Endothelial cell of umbilical vein (primary cell): ENCODE measurements around the gene BIRC3. TPM values are rescaled to one million over a fixed set of nuclear protein-coding genes. Genes with fewer than 3 reads are reported as not detected.

ENCODE experiments used
- BruUV-seq: library from RNA; stranded (reverse); fragments of 400-500 nt; replicated peaks from 2 replicates; lab custom pipeline; 2021; lab: Mats Ljungman, UMichigan
- CTCF ChIA-PET: fragments of 300-600, 350-600 bp; sonication (Branson Sonifier 250); formaldehyde crosslinking; loops from one replicate; lab custom pipeline; 2021; ENCODE audit warnings: antibody characterized with exemption, inconsistent platforms; lab: Charles Lee
- POLR2A ChIA-PET: fragments of 300-600, 350-600 bp; sonication (Branson Sonifier 250); formaldehyde crosslinking; loops from one replicate; lab custom pipeline; 2021; ENCODE audit warnings: antibody characterized with exemption, inconsistent platforms; lab: Charles Lee
- DNase-seq: peaks from one replicate; pipeline ENCODE4 v3.0.0-alpha.2; 2011; ENCODE audit warnings: low read depth, low spot score
- FAIRE-seq: peaks from 2 replicates; lab custom pipeline; 2011; peaks lifted over from hg19 to GRCh38; lab: Jason Lieb, UNC
- H2AFZ ChIP-seq: 2 replicates; pipeline ENCODE4 v1.6.0; 2012; ENCODE audit warnings: low read depth, low read length, control low read depth, inconsistent platforms
- H3K27ac ChIP-seq: 2 replicates; pipeline ENCODE4 v1.5.1; 2011; ENCODE audit warnings: low read depth, mild to moderate bottlenecking, control low read depth, low read length, moderate library complexity; ENCODE audit not compliant: insufficient read depth
- H3K27me3 ChIP-seq, 2 experiments: 2 replicates each; pipeline versions ENCODE4 v1.6.0 to v1.6.1; 2011; ENCODE audit warnings: low read length in 2 of 2, mixed read lengths in 1 of 2; ENCODE audit not compliant: control insufficient read depth in 2 of 2, insufficient read depth in 2 of 2
- H3K36me3 ChIP-seq, 2 experiments: 2 replicates in 1 of 2; 3 replicates in 1 of 2; pipeline ENCODE4 v1.5.1; 2011; ENCODE audit warnings: low read length in 2 of 2, mild to moderate bottlenecking in 1 of 2, moderate library complexity in 1 of 2; ENCODE audit not compliant: control insufficient read depth in 2 of 2, insufficient read depth in 2 of 2; ENCODE audit errors: extremely low read depth in 1 of 2
- H3K4me1 ChIP-seq: 3 replicates; pipeline ENCODE4 v1.5.1; 2011; ENCODE audit warnings: mild to moderate bottlenecking, low read length; ENCODE audit not compliant: control insufficient read depth, insufficient read depth; ENCODE audit errors: extremely low read depth
- H3K4me2 ChIP-seq: 2 replicates; pipeline ENCODE4 v1.6.1; 2011; ENCODE audit warnings: low read length, control low read depth, mixed read lengths; ENCODE audit not compliant: insufficient read depth
- H3K4me3 ChIP-seq, 3 experiments: fragments of 200-600 bp in 1 of 3; sonication (generic), shearing (Covaris generic) in 1 of 3; replicated peaks in 1 of 3; 2 replicates each; pipeline ENCODE4 v1.5.1; 2011 to 2016; ENCODE audit warnings: control low read depth in 3 of 3, low read length in 3 of 3, mild to moderate bottlenecking in 2 of 3, inconsistent platforms in 1 of 3, low read depth in 1 of 3, moderate library complexity in 1 of 3; ENCODE audit not compliant: insufficient read depth in 1 of 3
- H3K79me2 ChIP-seq: 2 replicates; pipeline ENCODE4 v1.6.0; 2012; ENCODE audit warnings: low read length, inconsistent platforms; ENCODE audit not compliant: control insufficient read depth, insufficient read depth
- H3K9ac ChIP-seq: replicated peaks from 2 replicates; pipeline ENCODE3; 2011; ENCODE audit warnings: low read length, control low read depth; ENCODE audit not compliant: insufficient read depth; ENCODE audit errors: extremely low read depth
- H3K9me1 ChIP-seq: replicated peaks from 3 replicates; pipeline ENCODE4 v1.6.0; 2011; ENCODE audit warnings: mild to moderate bottlenecking, low read length; ENCODE audit not compliant: control insufficient read depth, insufficient read depth; ENCODE audit errors: extremely low read depth
- H3K9me3 ChIP-seq: replicated peaks from 2 replicates; pipeline ENCODE4 v1.5.1; 2012; ENCODE audit warnings: low read length, inconsistent platforms; ENCODE audit not compliant: control insufficient read depth, insufficient read depth
- H4K20me1 ChIP-seq: replicated peaks from 2 replicates; pipeline ENCODE3; 2011; ENCODE audit warnings: mild to moderate bottlenecking, low read length; ENCODE audit not compliant: control insufficient read depth, insufficient read depth; ENCODE audit errors: extremely low read depth
- CTCF ChIP-seq, 2 donors: IDR thresholded peaks; 1 replicate in 1 of 2; 2 replicates in 1 of 2; pipeline ENCODE4 v1.5.1; 2011; ENCODE audit warnings: low read length in 2 of 2, mild to moderate bottlenecking in 2 of 2, moderate library complexity in 2 of 2, control low read depth in 1 of 2, inconsistent platforms in 1 of 2, low read depth in 1 of 2; ENCODE audit not compliant: insufficient read depth in 1 of 2; ENCODE audit errors: extremely low read depth in 1 of 2
- EZH2 ChIP-seq: IDR thresholded peaks from 2 replicates; pipeline ENCODE4 v1.6.1; 2012; ENCODE audit warnings: borderline replicate concordance, low read depth, mild to moderate bottlenecking, moderate library complexity, low read length, inconsistent platforms; ENCODE audit not compliant: severe bottlenecking
- FOS ChIP-seq: IDR thresholded peaks from 2 replicates; pipeline ENCODE4 v1.6.1; 2011; ENCODE audit warnings: mild to moderate bottlenecking, low read length, moderate library complexity, borderline replicate concordance; ENCODE audit not compliant: insufficient read depth
- GATA2 ChIP-seq: IDR thresholded peaks from 2 replicates; pipeline ENCODE4 v1.7.0; 2011; ENCODE audit warnings: low read depth, mild to moderate bottlenecking, moderate library complexity, mixed read lengths, low read length; ENCODE audit not compliant: insufficient read length, insufficient read depth
- JUN ChIP-seq: IDR thresholded peaks from 2 replicates; pipeline ENCODE4 v1.6.1; 2011; ENCODE audit warnings: borderline replicate concordance, low read depth; ENCODE audit not compliant: insufficient read length, insufficient read depth
- MYC ChIP-seq: IDR thresholded peaks from one replicate; pipeline ENCODE4 v1.6.1; 2011; ENCODE audit warnings: mild to moderate bottlenecking, low read depth, low read length
- POLR2A ChIP-seq: IDR thresholded peaks from 2 replicates; pipeline ENCODE4 v1.6.1; 2012; ENCODE audit warnings: low read depth, mild to moderate bottlenecking, control low read depth, low read length
- POLR2AphosphoS5 ChIP-seq: IDR thresholded peaks from 2 replicates; pipeline ENCODE4 v1.6.1; 2012; ENCODE audit warnings: low read depth, mild to moderate bottlenecking, control low read depth, low read length, moderate library complexity; ENCODE audit not compliant: insufficient read depth
- dilution Hi-C: fragments of 300-500 bp; cut with MboI; formaldehyde crosslinking; loops from one replicate; pipeline ENCODE4 v1.15.0; 2019; ENCODE audit warnings: low sequenced_read_pairs; ENCODE audit not compliant: extremely low pct_ligation_motif_present
- intact Hi-C: fragments of 100-400 bp; cut with micrococcal nuclease; formaldehyde crosslinking; loops from one replicate; pipeline ENCODE4 v1.10.0; 2022
- polyA plus RNA-seq, 4 experiments: library from polyadenylated mRNA; depleted of rRNA in 3 of 4; stranded (reverse) in 3 of 4; unstranded in 1 of 4; fragments of >200 nt; gene quantifications; 2 replicates each; pipeline versions ENCODE4 v1.2.1 to v1.2.3, GENCODE V29; 2011 to 2012; ENCODE audit warnings: missing spikeins in 1 of 4
- total RNA-seq: library from RNA; stranded (reverse); gene quantifications from 2 replicates; pipeline ENCODE4 v1.2.3, GENCODE V29; 2021
- TF ChIP-seq, protein P1 (sequence below): IDR thresholded peaks from 2 replicates; pipeline ENCODE4 v1.6.1; 2011; ENCODE audit not compliant: insufficient read depth, insufficient read length

Gene BIRC3
- total and polyA plus RNA-seq, 2 donors (not counting 3 experiments of a cell fraction or from before 2014, with no cell fraction given), result 0.28 to 1.4 TPM

DNA sequence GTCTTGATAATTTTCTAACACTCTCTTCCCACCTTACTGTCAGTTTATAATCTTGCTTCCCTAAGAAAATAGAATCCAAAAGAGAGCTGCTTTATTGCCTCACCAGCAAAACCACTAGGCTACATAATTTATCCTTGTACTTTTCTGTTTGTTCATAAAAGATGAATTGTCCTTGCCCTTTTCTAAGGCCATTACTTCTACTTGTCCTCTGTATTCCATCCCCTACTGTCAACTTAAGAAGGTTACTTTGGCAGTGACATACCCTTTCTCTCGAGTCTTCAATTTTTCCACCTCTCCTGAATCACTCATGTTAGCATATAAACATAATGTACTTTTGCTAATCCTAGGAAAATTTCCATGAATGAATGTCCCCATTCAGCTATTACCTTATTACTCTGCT, 47.7 kb downstream of the BIRC3 start:
- no peak overlapping the region for H3K9ac ChIP-seq
- intact Hi-C loops (no loop called here), dilution Hi-C loops (no loop called here)
- POLR2A ChIA-PET, result no interaction called here
- FAIRE-seq, result no peak
- no peaks in the 10 kb centered on the region for H3K9me1 ChIP-seq
- H3K4me2 ChIP-seq, result no peak overlapping the region
- H3K4me3 ChIP-seq, result no peak overlapping the region
- H3K36me3 ChIP-seq, result peaks cover 20 to 46% of the 10 kb centered on the region in 2 experiments
- no peak overlapping the region for H3K27ac ChIP-seq
- no peak for TF ChIP-seq POLR2AphosphoS5
- no peak for TF ChIP-seq POLR2A
- no peak for TF ChIP-seq CTCF (IDR thresholded peaks at IDR 0.05; ENCODE audit: extremely low read depth in 1 of 2, insufficient read depth in 1 of 2, low read depth in 1 of 2, low read length in 2 of 2)
- no peak for TF ChIP-seq FOS
- TF ChIP-seq MYC, result no peak
- TF ChIP-seq EZH2, result no peak
- TF ChIP-seq, protein P1, sequence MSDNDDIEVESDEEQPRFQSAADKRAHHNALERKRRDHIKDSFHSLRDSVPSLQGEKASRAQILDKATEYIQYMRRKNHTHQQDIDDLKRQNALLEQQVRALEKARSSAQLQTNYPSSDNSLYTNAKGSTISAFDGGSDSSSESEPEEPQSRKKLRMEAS, result no peak
- TF ChIP-seq GATA2, result no peak
- no peak for TF ChIP-seq JUN
- peaks cover 50% of the 10 kb centered on the region for H3K79me2 ChIP-seq
- no peak overlapping the region for H2AFZ ChIP-seq
- no peaks in the 10 kb centered on the region for H4K20me1 ChIP-seq
- no peaks in the 10 kb centered on the region for H3K27me3 ChIP-seq
- DNase-seq, result no peak
- no TSS peak for BruUV-seq
- CTCF ChIA-PET, result interaction anchor here (1.0 to 3.8 kb wide), 4 partner anchors 23 to 301 kb away, joined by 3 to 38 read pairs (median 10); no protein-coding TSS in a partner anchor
- peaks cover 9% of the 10 kb centered on the region for H3K4me1 ChIP-seq
- H3K9me3 ChIP-seq, result no peaks in the 10 kb centered on the region
